Amygdala (tissue), 56 donors: ENCODE data around the gene SUGP2.
"Not testable (repeated sequence)": the region's sequence is repeated elsewhere in the genome, so short reads cannot be mapped to it uniquely, and the experiment has no call there.

Source experiments
- DNase-seq, 56 donors: peaks; one replicate each; lab custom pipeline; 2025; lab: John Stamatoyannopoulos, UW

Gene SUGP2

DNA sequence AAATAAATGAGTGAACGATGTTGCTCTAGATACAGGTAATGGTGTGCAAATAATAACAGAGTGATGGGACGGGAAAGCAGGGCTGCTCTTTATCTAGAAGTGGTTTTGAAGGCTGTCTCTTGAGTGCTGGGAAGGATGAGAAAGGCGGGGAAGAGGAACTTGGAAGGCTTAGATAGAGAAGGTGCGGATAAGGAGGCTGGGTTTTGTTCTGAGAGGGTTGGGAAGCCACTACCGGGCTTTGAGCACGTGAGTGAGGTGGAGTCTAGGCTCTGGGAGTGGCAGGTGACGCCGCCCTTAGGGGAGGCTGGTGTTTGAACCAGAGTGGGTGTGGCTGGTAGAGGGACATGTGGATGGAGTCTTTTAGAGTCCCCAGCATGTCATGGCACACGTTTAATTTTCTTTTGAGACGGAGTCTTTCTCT is 897 bp upstream of the SUGP2 start:
- DNase-seq, result peak in 18 of 56 donors; percentile 4 to 42 (median 22)

DNA sequence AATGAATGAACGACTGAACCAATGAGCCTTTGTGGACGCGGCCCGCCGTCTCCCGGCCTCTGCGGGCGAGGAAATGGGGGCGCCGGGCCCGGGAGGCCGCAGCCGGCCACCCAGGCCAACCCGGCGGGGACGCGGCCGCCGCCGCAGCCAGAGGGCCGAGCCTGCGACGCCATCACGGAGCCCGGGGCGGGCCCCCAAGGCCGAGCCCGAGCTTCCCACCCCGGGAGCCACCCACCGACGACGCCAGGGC is 216 bp downstream of the SUGP2 start:
- DNase-seq, result peak in 1 of 56 donors; percentile 45

DNA sequence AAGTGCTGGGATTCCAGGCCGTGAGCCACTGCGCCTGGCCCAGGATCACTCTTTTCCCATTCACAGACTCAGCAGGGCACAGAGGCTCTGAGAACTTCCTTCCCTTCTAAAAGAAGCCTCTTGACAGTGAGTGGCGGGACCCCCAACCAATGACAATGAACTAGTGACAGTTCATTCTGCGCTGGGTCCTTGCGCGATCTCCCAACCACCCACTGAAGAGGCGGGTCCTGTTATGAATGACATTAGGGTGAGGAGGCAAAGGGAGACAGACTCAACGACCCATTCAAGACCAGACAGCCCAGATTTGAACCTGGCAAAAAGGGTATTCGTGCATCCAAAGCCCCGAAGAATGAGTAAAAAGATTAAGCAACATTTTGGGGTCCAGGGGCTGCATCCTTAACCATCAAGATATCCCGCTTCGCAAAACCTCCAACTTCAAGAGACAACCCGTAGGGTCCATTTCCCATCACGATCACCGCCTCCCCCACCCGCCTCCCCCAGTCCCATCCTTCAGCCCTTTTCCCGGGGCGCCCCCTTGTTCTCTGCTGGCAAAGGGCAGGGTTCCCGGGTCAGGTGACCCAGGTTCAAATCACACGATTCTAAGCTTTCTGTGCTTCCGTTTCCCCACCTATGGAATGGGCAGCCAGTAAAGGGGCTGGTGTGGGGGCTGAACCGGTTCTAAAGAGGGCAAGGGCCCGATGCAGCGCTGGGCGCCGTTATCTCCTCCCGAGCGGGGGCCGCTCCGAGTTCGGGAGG is 719 bp downstream of the SUGP2 start:
- DNase-seq, result peak in 54 of 56 donors; percentile 5 to 89 (median 73)

DNA sequence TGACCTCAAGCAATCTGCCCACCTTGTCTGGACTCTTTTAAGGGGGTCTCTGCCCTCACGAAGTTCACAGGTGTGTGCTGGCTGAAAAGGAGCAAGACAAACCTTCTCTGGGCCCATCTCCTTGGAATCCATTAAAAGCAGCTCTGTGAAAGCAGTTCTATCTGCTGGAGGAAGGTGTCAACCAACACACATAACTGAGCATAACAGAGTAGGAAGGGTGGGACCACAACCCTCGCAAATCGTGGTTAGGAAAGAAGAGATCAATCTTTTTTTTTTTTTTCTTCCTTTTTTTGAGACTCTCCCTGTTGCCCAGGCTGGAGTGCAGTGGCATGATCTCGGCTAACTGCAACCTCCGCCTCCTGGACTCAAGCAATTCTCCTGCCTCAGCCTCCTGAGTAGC is 1.4 kb downstream of the SUGP2 start:
- no peak for DNase-seq

DNA sequence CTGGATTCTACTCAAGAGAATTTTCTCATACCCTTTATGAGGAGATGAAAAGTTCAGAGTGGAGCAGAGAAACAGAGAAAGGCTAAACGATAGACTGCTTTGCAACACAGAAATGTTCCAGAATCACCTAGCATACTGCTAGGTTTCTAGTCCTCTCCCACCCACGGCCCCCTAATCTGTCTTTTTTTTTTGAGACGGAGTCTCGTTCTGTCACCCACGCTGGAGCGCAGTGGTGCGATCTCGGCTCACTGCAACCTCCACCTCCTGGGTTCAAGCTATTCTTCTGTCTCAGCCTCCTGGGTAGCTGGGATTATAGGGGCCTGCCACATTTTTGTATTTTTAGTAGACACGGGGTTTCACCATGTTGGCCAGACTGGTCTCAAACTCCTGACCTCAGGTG is 4.8 kb downstream of the SUGP2 start:
- no peak for DNase-seq

DNA sequence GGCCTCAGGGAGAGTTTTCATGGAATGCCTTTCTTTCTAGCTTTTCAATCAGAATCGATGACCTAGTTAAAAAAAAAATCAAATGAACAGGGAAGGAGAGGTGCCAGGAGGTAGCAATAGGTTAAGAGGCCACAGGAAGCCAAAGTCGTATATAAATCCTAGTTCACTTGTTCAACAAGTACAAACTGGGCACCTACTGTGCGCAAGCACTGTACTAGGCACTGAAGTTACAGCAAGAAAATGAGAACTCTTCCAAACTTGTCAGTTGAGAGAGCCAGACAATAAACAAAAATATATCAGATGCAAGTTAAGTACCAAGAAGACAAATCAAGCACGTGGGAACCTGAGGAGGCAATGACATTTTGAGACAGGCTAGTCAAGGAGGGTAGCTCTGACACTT is 6.1 kb downstream of the SUGP2 start:
- no peak for DNase-seq

DNA sequence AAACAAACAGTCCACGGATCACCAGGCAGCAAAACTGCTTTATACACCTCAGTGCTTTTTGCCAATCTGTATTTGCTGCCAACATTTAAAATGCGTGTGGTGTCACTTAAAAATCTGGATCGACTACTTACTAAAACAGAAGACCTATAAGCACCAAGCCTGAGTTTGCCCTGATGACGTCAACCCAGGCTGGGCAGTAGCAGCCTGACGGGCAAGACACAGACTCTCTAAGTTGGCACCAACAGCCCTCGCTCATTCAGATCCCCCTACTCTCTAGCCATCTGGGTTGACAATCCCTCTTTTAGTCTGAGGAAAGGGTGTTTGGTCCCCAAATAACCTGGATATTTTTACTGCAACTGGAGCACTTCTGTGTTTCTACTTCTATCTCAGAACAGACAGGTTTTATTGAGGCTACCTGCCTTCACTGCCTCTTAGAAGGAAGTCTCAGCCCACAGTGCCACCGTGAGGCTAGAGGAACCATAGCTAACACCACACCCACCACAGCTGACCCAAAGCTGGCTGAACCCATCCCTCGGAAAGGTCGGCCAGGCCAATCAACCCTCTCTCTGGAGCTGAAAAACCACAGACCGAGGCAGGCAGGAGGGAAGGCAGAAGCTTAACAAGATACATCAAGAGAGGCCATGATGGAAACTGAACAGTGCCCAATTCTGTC is 6.9 kb downstream of the SUGP2 start:
- peak in 9 of 56 donors; percentile 1 to 14 (median 4) for DNase-seq

DNA sequence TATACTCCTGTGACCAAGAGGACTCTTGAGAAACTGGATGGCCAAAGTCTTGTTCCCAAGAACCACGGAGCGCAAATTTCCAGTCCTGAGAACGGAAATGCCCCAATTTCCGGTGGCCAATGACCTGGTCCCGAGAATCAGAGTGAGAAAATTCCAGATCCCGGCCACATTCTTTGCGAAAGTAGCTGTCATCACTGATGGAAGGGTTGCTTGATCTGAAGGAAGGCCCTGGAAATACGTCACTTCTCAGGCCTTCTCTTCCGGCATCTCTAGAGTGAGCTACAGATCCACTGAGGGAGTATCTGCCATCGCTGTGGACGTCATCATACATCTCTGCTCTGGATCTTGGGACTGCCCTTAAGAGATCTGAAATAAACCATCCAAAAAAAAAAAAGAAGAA is 7.5 kb downstream of the SUGP2 start:
- DNase-seq, result no peak

DNA sequence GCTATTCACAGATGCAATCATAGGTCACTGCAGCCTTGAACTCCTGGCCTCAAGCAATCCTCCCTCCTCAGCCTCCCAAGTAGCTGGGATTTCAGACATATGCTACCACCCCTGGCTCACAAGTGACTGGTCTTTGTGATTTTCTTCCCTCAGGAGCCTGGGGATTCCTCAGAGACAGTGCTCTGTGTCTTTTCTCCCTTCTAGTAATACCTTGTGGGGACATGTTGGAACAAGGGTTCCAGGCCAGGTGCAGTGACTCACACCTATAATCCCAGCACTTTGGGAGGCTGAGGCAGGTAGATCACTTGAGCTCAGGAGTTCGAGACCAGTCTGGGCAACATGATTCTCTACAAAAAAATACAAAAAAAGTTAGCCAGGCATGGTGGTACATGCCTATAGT is 9.9 kb downstream of the SUGP2 start:
- not testable (repeated sequence) for DNase-seq

DNA sequence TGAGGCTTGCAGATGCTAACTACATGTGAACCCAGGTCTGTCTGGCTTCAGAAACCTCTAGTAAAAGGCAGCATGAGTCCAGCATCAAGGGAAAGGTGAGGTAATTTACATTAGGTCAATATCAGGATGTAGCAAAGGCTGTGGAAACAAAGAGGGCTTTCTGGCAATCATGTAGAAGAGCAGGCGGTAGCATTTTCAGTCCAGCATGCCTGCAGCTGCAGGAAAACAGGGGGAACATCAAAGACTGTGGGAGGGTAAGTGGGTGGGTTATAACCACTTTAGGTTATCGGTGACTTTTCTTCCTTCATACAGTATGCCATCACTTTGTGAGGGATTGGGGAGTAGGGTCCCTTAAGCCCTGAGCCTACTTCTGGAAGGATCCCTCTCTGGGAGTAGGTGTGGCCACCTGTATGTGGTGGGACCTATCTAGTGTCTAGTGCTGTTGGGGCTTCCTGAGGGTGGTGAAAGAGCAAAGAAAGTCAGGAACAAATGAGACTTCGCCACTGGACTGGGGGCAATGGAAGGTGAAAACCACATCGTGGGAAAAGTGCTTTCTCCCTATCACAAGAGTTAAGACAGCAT is 10.8 kb downstream of the SUGP2 start:
- no peak for DNase-seq

DNA sequence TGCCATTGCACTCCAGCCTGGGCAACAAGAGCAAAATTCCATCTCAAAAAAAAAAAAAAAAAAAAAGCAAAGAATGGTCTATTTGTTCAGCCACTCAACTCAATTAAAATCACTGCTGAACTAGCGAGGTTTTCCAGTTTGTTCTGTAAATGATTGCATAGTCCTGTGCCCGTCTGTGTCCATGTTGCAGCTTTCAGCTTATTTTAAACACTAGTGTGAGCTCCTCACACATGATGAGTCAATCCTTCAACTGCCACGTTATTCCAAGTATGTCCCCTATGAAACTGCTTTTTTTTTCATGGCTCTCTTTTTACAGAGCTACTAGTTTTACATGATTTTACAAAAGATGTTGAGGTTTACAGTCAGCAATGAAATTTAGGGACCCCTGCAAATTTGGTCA is 12.2 kb downstream of the SUGP2 start:
- DNase-seq, result peak in 3 of 56 donors; percentile 6 to 8 (median 8)

DNA sequence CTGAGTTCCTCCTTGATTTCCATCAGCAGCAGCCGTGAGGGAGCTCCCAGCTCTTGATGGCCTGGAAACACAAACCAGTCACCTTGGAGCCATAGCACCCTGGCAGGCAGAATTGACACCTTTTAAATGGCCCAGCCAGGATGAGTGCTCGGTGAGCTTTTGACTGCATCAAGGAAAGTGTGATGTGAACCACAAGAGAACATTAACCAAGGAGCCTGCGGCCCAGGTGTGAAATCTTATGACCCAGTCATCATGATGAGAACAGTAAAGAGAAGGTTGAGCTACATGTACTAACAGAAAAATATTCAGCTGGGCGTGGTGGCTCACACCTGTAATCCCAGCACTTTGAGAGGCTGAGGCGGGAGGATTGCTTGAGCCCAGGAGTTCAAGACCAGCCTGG is 22.8 kb downstream of the SUGP2 start:
- no peak for DNase-seq

DNA sequence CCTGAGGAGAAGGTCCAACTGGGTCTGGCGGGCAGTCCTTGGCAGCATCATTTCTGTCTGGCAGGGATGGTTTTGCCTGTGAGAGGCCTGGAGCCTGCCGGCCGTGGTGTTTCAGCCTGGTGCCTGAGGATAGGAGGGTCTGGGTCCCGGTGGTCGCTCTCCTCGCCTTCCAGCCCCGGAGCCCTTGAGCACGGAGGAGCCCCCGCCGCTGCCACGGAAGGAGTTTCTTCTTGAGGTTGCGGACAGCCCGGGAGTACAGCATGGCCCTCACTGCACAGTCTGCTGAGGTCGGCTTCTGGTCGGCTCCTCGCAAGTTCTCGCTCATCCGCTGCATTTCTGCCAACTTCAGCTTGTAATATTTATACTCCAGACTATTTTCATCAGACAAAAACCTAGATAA is 23.4 kb downstream of the SUGP2 start:
- no peak for DNase-seq

DNA sequence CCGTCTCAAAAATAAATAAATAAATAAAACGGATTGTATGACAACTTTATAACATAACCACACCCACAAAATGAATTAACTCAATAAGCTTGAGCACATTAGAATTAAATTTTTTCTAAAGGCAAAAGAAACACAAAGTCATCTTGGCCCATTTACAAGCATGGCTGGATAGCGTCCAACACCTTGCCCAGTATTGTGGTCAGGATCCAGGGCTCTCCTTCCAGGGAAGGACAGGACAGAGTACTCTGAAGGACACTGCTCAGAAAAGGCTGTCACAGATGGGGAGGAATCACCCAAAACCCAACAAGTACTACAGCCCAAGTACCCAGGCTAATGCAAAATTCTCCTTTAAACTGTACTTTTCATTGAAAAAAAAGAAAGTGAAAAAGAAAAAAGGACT is 27.1 kb downstream of the SUGP2 start:
- DNase-seq, result no peak

DNA sequence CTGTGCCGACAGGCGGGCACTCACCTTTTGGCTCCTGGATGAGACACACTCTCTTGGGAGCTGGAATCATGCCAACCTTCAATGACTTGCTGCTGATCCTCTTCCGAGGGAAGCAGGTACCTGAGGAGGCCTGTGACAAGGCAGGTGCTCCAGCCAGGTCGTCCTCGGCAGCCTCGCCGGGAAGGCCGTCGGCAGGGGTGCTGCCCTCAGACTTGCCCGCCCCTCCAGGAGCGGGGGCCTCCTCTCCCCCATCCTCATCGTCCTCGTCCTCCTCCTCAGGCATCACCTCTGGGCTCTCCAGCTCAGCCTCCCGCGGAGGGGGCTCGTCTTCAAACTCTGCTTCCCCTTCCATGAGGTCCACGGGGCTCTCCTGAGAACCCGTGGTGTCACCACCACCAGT is 29.2 kb downstream of the SUGP2 start:
- no peak for DNase-seq

DNA sequence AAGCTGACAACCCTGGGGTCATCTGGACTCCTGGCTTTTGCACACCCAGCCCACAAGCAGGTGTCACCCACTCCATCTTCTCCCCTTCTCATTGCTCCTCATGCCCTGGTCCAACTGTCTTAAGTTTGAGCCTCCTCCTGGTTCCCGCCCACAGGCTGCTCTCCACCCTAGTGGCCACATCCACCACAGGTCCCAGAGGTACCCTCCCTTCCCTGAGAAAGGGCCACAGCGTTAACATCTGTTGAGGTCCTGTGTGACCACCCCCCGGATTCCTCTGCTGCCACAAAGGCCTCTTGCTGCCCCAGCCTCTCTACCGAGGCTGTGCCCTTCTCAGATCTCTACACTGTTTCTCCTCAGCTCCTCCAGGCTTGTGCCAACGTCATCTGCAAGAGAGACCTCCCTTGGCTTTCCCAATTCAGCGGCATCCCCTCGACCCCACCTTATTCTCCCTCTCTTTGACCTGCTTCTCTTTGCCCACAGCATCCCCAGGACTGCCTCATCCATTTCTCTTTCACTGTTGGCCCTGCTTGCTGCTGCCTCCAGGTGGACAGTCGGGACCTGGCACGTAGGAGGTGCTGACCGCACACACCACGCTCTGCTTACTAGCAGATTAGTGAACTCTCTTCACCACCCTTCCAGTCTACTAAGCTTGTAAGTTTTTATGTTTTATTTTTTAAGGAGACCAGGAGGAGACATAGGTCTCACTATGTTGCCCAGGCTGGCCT is 33.3 kb downstream of the SUGP2 start:
- DNase-seq, result no peak

DNA sequence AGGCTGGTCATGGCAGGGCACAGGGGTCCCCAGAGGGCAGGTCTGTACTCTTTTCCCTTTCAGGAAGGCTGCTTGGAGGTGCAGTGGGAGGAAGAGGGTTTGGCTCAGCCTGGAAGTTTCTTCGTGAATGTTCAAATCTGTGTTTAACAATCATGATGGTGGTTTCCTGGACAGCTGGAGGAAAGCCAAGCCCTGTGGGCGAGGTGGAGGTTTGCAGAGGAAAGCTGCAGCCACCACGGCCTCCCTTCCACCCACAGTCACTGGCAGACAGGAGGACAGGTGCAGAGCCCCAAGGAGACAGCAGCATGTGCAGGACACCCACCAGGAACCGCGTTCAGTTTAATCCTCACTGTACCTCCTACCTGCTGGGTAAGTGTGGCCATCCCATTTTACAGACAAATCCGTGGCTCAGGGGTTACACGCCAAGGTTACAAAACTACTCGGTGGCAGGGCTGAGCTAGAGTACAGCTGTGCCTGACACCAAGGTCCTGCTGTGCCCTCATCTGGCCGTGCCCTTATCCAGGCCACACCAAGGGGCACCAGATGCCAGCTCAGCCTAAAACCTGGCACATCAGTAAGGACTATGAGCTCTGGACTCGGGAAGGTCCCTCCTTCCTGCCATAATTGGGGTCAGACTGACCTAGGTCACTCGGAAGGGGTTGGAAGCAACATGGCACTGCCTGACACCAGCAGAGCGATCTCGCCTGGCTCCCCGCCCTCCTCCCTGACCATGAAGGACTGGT is 34.1 kb downstream of the SUGP2 start:
- DNase-seq, result peak in 14 of 56 donors; percentile 2 to 20 (median 12)

DNA sequence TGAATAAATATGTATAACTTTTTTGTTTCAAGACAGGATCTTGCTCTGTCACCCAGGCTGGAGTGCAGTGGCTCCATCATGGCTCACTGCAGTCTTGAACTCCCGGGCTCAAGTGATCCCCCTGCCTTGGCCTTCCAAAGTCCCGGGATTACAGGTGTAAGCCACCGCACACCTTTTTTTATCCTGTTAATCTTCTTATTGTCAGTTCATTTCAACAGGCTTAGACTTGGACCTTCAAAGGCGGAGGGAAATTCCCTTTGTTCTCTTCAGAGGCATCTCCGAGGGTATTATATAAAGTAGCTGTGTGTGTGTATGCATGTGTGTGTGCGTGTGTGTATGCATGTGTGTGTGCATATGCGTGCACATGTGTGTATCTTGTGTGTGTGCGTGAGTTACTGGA is 35.0 kb downstream of the SUGP2 start:
- DNase-seq, result no peak

DNA sequence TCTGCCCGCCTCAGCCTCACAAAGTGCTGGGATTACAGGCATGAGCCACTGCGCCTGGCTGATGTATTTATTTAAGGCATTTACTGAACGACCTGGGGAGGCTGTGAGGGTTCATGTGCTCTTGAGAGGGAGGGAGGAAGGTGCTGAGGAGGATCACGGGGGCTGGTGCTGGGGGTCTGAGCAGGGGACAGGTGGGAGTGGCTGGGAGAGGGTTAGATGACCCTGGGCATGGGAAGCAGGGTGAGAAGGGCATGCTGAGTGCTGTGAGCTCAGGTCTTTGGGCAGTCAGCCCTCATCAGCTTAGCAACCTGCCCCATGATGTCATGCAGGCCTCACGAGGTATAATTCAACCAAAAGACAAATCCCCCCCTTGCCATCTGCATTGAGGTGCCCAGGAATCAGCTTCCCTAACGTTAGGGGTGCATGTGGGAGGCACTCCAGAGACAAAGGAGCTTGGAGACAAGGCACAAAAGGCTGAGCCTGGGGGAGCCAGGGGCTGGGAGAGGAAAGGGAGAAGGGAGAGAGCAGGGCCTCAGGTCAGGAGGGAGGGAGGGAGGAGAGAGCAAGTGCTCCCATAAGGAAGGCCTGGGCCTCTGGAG is 36.4 kb downstream of the SUGP2 start:
- DNase-seq, result no peak

DNA sequence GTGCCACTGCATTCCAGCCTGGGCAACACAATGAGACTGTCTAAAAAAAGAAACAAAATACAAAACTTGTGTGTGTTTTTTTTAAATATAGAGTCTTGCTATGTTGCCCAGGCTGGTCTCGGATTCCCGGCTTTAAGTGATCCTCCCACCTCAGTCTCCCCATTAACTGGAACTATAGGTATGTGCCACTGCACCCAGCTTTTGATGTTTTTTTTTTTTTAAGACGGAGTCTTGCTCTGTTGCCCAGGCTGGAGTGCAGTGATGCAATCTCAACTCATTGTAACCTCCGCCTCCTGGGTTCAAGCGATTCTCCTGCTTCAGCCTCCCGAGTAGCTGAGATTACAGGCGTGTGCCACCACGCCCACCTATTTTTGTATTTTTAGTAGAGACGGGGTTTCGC is 37.0 kb downstream of the SUGP2 start:
- no peak for DNase-seq
